Heart left ventricle (tissue), 13 donors: ENCODE data around the gene DCD.

ENCODE experiments used
- POLR2A ChIP-seq, 2 donors: fragments of 450-650 bp; IDR thresholded peaks; one replicate each; pipeline ENCODE4 v1.6.1; 2017; ENCODE audit warnings: antibody characterized with exemption in 2 of 2, mild to moderate bottlenecking in 2 of 2, moderate library complexity in 2 of 2
- TF ChIP-seq, protein P1 (sequence below), 12 donors: fragments of 200-600 bp; sonication (generic) in 4 of 12; IDR thresholded peaks; one replicate each; pipeline versions ENCODE4 v1.5.0 to v1.8.0; 2018 to 2022; ENCODE audit warnings: antibody characterized with exemption in 12 of 12, mild to moderate bottlenecking in 5 of 12
- donor health status: ischemic (EF 13 %, LVEDD 7.1; RV severe dilation, severe dysfunction).
- donor health status: DM: no; HTN: yes; CAD: no.
- donor health status: DM: no; HTN: no; CAD: no.
- donor health status: ischemic (EF 25% LVEDD 6.9; RV normal size, moderate dysfunction).
- donor health status: ischemic (EF 25% LVEDD 5.7; RV mildly dilated, moderate dysfunction).
- donor health status: ischemic (EF 35%, LVEDD 5.7; RV mildly dilated, moderate dysfunction).
- donor health status: nonischemic (EF 11% LVEDD 7.7; RV severe dilation, severe dysfunction).
- donor health status: DM: yes; HTN: yes; CAD: no.
- donor health status: PGD.
- donor health status: ischemic (EF 29% LVEDD 5.4; RV normal size, mild dysfunction).
- donor health status: nonischemic (EF 23%, LVEDD 6.1; RV moderate dilation, normal function).

DNA sequence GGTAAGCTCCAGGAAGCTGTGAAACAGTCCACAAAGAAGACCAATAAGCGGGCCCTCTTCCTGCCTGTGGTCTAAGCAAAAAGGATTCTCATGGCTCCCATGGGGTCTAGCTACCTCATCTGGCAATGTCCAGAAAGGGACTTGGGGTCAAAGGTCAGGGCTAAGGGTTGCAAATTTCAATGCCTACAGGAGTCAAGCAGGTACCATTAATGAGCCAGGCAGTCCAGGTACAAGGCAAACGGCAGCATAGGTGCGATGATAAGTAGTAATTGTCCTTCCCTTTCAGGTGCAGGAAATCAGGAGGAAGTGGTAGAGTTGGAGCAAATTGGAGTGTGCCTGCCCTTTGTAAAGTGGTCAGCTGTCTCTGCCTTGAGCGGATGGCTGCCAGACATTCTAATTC is 7.1 kb downstream of the DCD start:
- TF ChIP-seq, protein P1, sequence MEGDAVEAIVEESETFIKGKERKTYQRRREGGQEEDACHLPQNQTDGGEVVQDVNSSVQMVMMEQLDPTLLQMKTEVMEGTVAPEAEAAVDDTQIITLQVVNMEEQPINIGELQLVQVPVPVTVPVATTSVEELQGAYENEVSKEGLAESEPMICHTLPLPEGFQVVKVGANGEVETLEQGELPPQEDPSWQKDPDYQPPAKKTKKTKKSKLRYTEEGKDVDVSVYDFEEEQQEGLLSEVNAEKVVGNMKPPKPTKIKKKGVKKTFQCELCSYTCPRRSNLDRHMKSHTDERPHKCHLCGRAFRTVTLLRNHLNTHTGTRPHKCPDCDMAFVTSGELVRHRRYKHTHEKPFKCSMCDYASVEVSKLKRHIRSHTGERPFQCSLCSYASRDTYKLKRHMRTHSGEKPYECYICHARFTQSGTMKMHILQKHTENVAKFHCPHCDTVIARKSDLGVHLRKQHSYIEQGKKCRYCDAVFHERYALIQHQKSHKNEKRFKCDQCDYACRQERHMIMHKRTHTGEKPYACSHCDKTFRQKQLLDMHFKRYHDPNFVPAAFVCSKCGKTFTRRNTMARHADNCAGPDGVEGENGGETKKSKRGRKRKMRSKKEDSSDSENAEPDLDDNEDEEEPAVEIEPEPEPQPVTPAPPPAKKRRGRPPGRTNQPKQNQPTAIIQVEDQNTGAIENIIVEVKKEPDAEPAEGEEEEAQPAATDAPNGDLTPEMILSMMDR (IDR thresholded peaks at IDR 0.05), result no peak
- no peak for TF ChIP-seq POLR2A (IDR thresholded peaks at IDR 0.05)
